Measurements from ENCODE around the gene DIMT1. TPM values are rescaled to one million over a fixed set of nuclear protein-coding genes. Genes with fewer than 3 reads are reported as not detected.

Gene DIMT1
- 18.0 TPM for total RNA-seq
- long read RNA-seq, transcript DIMT1-201 (12 exons, 2,859 nt): major isoform, 26 of 30 reads
- long read RNA-seq, partial matches to known transcripts: 2 of 30 reads
- long read RNA-seq, other reads (novel, unspliced or antisense): 1 of 30 reads

DNA sequence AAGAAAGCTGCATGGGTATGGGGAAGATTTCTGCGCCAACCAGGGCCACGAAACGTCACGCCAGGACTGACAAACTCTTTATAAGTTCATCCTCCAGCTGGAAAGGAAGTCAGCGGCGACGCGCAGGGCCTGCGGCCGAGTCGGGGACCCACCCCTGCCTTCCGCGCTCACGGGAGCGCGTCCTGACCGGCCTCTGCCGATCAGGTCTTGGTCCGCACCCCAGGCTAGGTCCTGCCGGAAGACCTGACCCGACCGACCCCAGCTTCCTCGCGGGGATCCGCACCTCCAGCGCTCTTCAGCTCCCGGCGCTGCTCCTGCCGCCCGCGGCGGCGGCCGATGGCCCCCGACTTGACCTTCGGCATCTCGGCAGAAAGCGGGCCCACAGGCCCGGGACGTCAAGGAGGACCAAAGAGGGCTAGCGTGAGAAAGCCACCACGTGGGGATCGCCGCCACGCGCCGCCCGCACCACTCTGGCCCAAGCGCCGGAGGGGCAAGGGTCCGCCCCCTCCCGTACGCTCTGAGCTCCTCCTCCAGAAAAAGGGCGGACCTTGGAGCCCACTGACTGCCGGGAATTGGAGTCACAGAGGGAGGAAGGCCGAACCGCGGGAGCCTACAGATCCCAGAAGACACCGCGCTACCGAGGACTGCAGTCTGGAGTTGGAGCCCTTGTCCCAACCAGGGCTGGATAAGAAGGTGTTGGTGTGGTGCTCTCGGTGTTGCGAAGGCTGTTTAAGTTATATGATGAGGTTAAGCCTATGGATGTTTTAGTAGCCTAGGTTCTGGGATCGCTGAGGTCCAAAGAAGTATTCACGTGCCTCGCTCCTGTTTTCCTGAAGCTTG lies at the start of gene DIMT1:
TSS of gene DIMT1 (minus strand) at position 495 of the 840 bp plus-strand sequence. CDS start at position 362, 133 bp downstream.
- intact Hi-C loops (cut with DNase I): loop anchor here (1.0 to 5.0 kb wide), 2 partner anchors 9 to 96 kb away; partner anchors contain the start of genes IPO11 and KIF2A
- peak; percentile 99 for DNase-seq (ENCODE audit: low spot score)

DNA sequence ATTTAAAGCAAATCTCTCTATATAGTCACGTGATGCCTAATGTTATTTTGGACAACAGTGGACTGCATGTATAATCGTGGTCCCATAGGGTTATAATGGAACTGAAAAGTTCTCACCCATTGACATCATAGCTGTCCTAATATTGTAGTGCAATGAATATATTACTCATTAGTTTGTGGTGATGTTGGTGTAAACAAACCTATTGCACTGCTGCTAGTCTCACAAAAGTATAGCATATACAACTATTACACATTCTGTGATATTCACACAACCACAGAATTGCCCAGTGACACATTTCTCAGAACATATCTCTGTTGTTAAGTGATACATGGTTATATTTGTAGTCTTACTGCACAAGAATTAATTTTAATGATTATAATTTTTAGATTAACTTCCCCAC lies 46.6 kb upstream of the DIMT1 start:
- intact Hi-C loops (cut with DNase I): no loop called here
- no peak for DNase-seq (ENCODE audit: low spot score)

DNA sequence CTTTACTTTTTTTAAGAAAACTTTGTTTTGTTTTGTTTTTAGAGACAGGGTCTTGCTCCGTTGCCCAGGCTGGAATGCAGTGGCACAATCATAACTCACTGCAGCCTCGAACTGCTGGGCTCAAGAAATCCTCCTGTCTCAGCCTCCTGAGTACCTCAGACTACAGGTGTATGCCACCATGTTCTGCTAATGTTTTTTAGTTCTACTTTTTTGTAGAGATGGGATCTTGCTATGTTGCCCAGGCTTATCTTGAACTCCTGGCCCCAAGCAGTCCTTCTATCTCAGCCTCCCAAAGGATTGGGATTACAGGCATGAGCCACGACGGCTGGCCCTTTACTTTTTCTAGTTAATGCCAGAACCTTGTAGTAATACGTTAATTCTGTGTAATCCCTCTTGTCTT lies 44.8 kb upstream of the DIMT1 start:
- DNase-seq (ENCODE audit: low spot score): no peak
- intact Hi-C loops (cut with DNase I): no loop called here

DNA sequence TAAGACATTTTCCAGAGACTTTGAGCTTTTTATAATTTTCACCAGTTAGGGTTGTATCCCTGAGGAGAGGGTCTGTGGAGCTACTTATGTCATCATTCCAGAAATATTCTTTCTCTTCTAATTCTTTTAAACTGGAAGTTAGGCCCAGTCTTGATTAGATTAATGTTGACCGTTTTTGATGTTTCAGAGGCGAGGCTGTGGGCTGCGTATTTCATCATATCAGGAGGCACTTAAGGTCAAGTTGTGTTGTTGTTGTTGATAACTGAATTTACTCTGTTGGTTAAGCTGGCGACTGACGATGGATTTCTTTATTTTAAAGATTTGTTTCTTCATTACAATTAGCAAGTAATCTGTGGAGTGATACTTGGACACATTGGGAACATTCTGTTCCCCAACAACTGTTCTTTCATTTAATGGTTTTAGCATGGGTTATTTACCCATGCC lies 28.9 kb upstream of the DIMT1 start:
- intact Hi-C loops (cut with DNase I): no loop called here
- DNase-seq (ENCODE audit: low spot score): no peak

DNA sequence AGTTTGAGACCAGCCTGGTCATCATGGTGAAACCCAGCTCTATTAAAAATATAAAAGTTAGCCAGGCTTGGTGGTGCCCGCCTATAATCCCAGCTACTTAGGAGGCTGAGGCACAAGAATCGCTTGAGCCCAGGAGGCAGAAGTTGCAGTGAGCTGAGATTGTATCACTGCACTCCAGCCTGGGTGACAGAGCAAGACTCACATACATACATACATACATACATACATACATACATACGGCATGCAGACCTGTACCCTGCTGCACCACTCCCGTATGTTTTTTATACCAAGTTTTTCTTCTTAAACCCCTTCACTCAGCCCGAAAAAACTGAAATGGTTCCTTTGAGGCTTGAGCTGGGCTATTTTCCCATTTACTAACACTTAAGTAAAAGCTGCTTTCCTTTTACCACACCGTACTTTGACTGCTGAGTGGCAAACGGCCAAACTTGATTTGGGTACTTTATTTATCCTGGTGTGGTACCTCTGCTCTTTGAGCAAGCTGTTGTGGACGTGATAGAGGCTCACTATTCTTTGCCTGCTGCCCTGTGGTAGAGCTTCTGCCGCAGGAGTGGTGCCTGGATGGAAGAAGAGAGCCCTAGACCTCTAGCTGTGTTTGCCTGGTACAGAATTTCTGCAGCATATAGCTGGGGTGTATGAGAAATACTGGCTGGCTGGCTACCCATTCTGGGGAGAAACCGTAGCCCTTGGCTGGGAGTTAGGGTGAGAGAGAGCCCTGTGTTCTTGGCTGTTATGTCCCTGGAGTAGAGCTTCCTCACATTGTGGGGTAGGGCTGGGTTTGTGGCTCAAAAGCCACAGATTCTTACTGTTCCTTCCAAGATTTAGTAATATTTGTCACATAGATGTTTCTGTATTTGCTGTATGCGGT lies 28.3 kb upstream of the DIMT1 start:
- no peak for DNase-seq (ENCODE audit: low spot score)
- intact Hi-C loops (cut with DNase I): no loop called here

DNA sequence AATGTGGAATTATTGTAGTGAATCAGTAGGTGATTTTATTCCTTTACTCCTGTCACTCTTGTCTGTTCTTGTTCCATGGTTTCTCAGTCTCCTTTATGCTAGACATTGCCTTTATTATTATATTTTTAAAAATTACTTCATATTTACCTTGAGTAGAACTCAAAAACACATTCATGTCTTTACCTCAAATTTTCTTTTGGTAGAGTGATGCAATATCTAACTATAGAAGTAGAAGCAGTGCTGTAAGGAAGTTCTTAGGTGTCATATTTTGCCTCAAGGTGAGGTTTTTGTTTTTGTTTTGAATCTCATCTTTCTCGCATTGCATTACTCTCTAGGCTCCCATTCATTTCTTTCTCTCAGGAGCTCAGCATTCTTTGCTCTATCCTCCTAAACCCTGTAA lies 21.1 kb upstream of the DIMT1 start:
- intact Hi-C loops (cut with DNase I): no loop called here
- no peak for DNase-seq (ENCODE audit: low spot score)

DNA sequence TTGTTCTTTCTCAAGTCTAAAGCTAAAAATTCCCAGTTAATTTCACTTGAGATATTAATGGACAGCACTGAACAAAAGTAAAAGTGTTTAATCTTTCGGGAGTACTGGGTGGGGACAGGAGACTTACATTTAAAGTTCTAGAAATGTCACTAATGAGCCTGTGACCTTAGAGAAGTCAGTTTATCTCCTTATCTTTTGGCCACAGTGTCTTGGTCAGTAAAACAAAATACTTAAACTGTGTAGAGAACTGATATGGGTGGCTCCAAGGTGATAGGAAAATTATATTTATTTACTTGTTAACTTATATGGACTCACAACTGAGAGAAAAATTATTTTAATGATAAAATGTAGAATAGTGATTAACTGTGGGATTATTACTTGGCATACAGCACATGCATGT lies 17.7 kb upstream of the DIMT1 start:
- intact Hi-C loops (cut with DNase I): no loop called here

GRCh38 chr5:62419609-62420008 lies 15.9 kb upstream of the DIMT1 start:
- no peak for DNase-seq (ENCODE audit: low spot score)
- intact Hi-C loops (cut with DNase I): no loop called here

More for the DNA sequence above, 17.7 kb upstream of the DIMT1 start:
- no peak for DNase-seq (ENCODE audit: low spot score)

- intact Hi-C loops (cut with DNase I): no loop called here
- no peak for DNase-seq (ENCODE audit: low spot score)
Measured at GRCh38 chr5:62418462-62419076, 14.9 kb upstream of the DIMT1 start.

DNA sequence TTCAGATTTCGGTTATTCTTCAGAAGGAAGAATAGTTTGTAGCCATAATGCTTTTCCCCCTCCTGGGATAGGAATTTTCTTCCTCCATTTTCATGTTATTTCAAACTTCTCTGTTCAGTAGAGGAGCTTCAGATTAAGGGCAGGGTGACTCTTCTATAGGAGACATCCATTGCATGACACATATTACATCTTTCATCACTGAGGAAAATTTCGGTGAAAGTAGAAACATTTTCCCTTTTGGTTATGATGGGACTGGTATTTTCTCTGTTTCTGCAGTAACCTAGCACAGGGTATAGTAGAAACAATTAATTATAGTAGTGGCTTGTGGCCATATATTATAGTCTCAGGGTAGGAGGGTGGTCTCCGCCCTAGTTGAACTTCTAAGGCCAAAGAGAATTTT lies 10.0 kb upstream of the DIMT1 start:
- DNase-seq (ENCODE audit: low spot score): no peak
- intact Hi-C loops (cut with DNase I): no loop called here

DNA sequence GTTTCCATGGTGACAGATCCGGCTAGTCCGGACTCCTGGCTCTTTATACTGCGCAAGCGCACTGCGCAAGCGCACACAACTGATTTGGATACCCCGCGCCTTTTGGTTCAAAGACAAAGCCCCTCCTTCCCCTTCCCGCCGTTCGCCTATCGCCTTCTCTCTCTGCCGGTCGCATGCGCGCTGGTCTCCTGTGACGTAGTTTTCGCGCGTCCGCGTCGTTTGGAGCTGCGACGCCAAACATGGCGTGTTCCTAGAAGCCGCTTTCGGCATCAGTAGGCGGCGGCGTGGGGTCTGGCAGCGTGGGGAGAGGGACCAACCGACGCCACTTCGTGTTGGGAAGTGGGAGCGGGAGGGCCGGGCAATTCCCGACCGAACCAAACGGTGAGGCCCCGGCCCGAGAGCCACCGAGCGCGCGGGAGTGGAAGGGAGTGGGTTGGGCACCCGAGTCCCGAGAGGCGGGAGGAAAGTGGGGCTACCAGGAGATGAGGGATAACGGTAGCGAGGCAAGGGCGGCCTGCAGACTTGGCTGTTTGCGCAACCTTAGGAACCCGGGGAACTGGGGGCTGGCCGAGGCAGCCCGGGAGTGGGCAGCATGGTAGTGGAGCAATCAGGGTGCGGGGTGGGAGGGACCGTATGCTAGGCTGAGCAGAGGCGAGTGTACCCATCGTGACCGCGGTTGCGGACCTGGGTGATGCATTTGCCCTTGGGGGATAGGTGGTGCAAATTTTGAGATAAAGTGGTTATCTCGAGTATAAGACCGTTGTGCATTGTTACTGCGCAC lies 9.0 kb upstream of the DIMT1 start, which contains the start of gene IPO11:
TSS of gene IPO11 (plus strand) at position 215 of the 781 bp plus-strand sequence. CDS start 24,517 bp downstream, outside the sequence.
- intact Hi-C loops (cut with DNase I): loop anchor here (1.0 kb wide), 1 partner anchor 8 kb away; no protein-coding TSS in a partner anchor
- DNase-seq (ENCODE audit: low spot score): peak; percentile 99

DNA sequence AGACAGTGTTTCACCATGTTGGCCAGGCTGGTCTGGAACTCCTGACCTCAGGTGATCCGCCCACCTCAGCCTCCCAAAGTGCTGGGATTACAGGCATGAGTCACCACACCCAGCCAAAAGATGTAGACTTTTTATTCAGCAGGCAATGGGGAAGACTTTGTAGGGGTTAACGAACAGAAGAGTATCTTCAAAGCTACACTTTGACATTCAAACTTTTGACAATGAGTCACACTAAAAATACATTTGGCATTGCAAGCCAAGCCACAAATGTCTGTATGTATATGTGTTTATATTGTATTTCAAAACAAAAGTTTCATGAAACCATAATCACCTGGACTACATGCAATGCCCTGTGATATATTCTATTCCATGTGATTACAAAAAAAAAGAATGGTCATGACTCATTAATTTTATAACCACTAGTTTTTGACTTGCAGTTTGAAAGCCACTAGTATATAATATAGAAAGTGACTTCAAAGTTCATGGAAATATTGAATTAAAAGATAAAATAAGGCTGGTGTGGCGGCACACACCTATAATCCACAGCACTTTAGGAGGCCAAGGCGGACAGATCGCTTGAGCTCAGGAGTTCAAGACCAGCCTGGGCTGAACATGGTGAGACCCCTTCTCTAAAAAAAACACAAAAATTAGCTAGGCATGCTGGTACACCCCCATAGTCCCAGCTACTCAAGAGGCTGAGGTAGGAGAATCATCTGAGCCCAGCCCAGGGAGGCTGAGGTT lies 8.3 kb downstream of the DIMT1 start:
- DNase-seq (ENCODE audit: low spot score): no peak
- intact Hi-C loops (cut with DNase I): no loop called here

- intact Hi-C loops (cut with DNase I): no loop called here
- no peak for DNase-seq (ENCODE audit: low spot score)
Measured at GRCh38 chr5:62386824-62387223, 16.9 kb downstream of the DIMT1 start.

- DNase-seq (ENCODE audit: low spot score): no peak
- intact Hi-C loops (cut with DNase I): no loop called here
Measured at GRCh38 chr5:62385816-62386400, 17.8 kb downstream of the DIMT1 start.

- DNase-seq (ENCODE audit: low spot score): no peak
- intact Hi-C loops (cut with DNase I): no loop called here
Measured at GRCh38 chr5:62385131-62385530, 18.6 kb downstream of the DIMT1 start.

GRCh38 chr5:62376064-62376463 lies 27.6 kb downstream of the DIMT1 start:
- DNase-seq (ENCODE audit: low spot score): no peak
- intact Hi-C loops (cut with DNase I): no loop called here

GRCh38 chr5:62375627-62376026 lies 28.1 kb downstream of the DIMT1 start:
- DNase-seq (ENCODE audit: low spot score): no peak
- intact Hi-C loops (cut with DNase I): no loop called here

GRCh38 chr5:62374090-62374489 lies 29.6 kb downstream of the DIMT1 start:
- intact Hi-C loops (cut with DNase I): no loop called here
- DNase-seq (ENCODE audit: low spot score): no peak
